Muscle of leg (tissue), 11 donors: ENCODE data around the gene NPB. TPM values are rescaled to one million over a fixed set of nuclear protein-coding genes. Genes with fewer than 3 reads are reported as not detected.

Experiments
- DNase-seq: peaks from one replicate; pipeline ENCODE4 v3.0.0; 2013
- H3K27ac ChIP-seq: one replicate; pipeline ENCODE4 v1.5.1; 2013; ENCODE audit warnings: mild to moderate bottlenecking, low read length, control low read depth
- H3K27me3 ChIP-seq: one replicate; pipeline ENCODE4 v1.6.1; 2013; ENCODE audit warnings: low read length; ENCODE audit not compliant: control insufficient read depth, insufficient read depth
- H3K36me3 ChIP-seq: one replicate; pipeline ENCODE4 v1.6.1; 2013; ENCODE audit warnings: low read length; ENCODE audit not compliant: control insufficient read depth, insufficient read depth
- H3K4me1 ChIP-seq: one replicate; pipeline ENCODE4 v1.6.1; 2013; ENCODE audit warnings: low read length; ENCODE audit not compliant: control insufficient read depth, insufficient read depth
- H3K4me3 ChIP-seq: one replicate; pipeline ENCODE4 v1.5.1; 2013; ENCODE audit warnings: low read length, control low read depth
- H3K9me3 ChIP-seq: replicated peaks from 2 replicates; pipeline ENCODE4 v1.6.1; 2013; ENCODE audit warnings: low read depth, low read length; ENCODE audit not compliant: control insufficient read depth
- WGBS: methylation state at CpG from one replicate; pipeline ENCODE4 v1.1.5; 2013; ENCODE audit warnings: missing lambda C conversion rate; ENCODE audit not compliant: insufficient coverage; 5-methylcytosine and 5-hydroxymethylcytosine counted together
- polyA plus RNA-seq, 8 donors: library from polyadenylated mRNA; unstranded; fragments of 120-200 nt; gene quantifications; one replicate each; pipeline versions ENCODE4 v1.2.1 to v1.2.3, GENCODE V29; 2013; ENCODE audit warnings: inconsistent platforms in 1 of 8, low replicate concordance in 1 of 8; ENCODE audit not compliant: insufficient read length in 8 of 8, insufficient read depth in 1 of 8
- total RNA-seq: library from RNA; stranded (reverse); fragments of 120-200 nt; gene quantifications from one replicate; pipeline ENCODE4 v1.2.4, GENCODE V29; 2013

NPB gene
- total and polyA plus RNA-seq, 9 donors, result 0.22 to 2.0 (median 0.68) TPM

- DNase-seq, result no peak
- no peaks in the 10 kb centered on the region for H3K9me3 ChIP-seq
- no peak overlapping the region for H3K4me3 ChIP-seq
- H3K27ac ChIP-seq, result no peak overlapping the region
- peaks cover 13% of the 10 kb centered on the region for H3K27me3 ChIP-seq
- 84% methylated on average over 6 of the region's 9 CpGs for WGBS
- H3K4me1 ChIP-seq, result peaks cover 27% of the 10 kb centered on the region
- H3K36me3 ChIP-seq, result no peaks in the 10 kb centered on the region
These were observed 42.8 kb downstream of the NPB start for GRCh38 chr17:81944858-81945257.

- Histone ChIP-seq H3K9me3 (no peaks in the 10 kb centered on the region), H3K27me3 (peaks cover 10% of the 10 kb centered on the region), H3K4me1 (peaks cover 4% of the 10 kb centered on the region), H3K4me3 (no peak within 1 kb of the TSS), H3K36me3 (no peaks in the 10 kb centered on the region), H3K27ac (no peak within 1 kb of the TSS)
- DNase-seq, result no peak
- 90% methylated on average over 6 of the region's 13 CpGs for WGBS
These were observed 45.2 kb downstream of the NPB start, which contains the start of gene MYADML2 for GRCh38 chr17:81947189-81947588. Gene MYADML2, minus strand, starts transcription at chr17:81947233. Its CDS starts 5,492 bp downstream, at chr17:81941741.

DNA sequence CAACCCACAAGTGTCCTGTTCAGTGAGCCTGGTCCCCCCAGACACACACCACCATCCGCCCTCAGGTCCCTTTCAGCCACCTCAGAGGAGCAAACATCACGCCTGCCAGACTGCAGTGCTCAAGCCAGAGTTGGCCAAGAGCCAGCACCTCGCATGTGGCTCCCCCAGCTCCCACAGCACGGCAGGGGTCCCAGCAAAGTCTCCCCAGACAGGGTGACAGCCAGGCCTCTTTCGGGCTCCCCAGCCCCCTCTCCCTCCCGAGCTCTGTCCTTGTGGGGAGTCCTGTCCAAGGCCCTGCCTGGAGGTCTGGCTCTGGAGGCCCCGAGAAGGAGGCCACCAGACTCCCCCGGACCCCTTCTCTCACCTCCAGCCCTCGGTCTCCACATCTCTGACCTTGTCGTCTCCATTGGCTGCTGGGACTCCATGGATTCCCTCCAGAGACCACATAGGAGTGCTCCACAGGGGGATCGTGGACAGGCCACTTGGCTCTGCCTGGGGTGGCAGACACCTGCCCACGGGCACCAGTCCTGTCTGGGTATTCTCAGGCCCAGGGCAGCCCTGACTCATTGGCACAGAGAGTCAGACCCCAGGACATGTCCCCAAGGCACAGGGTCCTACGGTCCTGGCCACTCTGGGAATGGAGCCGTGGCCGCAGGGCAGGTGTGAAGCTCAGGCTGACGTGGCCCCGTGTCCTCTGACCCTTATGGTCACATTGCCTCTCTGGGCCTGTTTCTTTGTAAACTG lies 46.8 kb downstream of the NPB start:
- 69% methylated on average over 12 of the region's 17 CpGs for WGBS
- Histone ChIP-seq H3K36me3 (no peaks in the 10 kb centered on the region), H3K4me1 (no peaks in the 10 kb centered on the region), H3K27ac (no peak overlapping the region), H3K9me3 (no peaks in the 10 kb centered on the region), H3K27me3 (peaks cover 9% of the 10 kb centered on the region), H3K4me3 (no peak overlapping the region)
- DNase-seq, result no peak

DNA sequence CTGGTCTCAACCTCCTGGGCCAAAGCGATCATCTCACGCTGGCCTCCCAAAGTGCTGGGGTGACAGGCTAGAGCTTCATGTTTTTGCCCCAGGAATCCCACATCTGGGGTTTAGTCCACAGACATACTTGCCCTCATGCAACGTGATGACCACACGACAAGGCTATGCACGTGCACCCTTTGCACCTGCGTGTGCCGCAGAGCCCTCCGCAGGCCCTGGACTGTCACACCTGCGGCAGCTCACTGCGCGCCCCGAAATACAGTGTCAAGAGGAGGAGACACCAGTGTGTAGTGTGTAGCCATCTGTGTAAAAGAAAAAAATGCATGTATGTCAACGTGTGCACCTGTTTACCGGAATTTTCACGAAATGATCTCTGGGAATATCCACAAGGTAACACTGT lies 48.5 kb downstream of the NPB start:
- H3K27me3 ChIP-seq, result peaks cover 2% of the 10 kb centered on the region
- H3K36me3 ChIP-seq, result no peaks in the 10 kb centered on the region
- WGBS, result 91% methylated on average over 10 of the region's 15 CpGs
- no peak overlapping the region for H3K27ac ChIP-seq
- H3K4me1 ChIP-seq, result no peaks in the 10 kb centered on the region
- DNase-seq, result no peak
- H3K9me3 ChIP-seq, result no peaks in the 10 kb centered on the region
- H3K4me3 ChIP-seq, result no peak overlapping the region

- H3K27ac ChIP-seq, result no peak overlapping the region
- no peaks in the 10 kb centered on the region for H3K36me3 ChIP-seq
- no peaks in the 10 kb centered on the region for H3K9me3 ChIP-seq
- WGBS, result 77% methylated on average over 8 of the region's 13 CpGs
- peaks cover 4% of the 10 kb centered on the region for H3K27me3 ChIP-seq
- no peak for DNase-seq
- H3K4me3 ChIP-seq, result no peak overlapping the region
- H3K4me1 ChIP-seq, result no peaks in the 10 kb centered on the region
These were observed 50.0 kb downstream of the NPB start for GRCh38 chr17:81951785-81952684.

Other genes with a start within 250 kb of the NPB start
- 2.6 TPM for gene PDE6G, start 245.7 kb upstream of the NPB start, total RNA-seq
- 1 to 10 TPM; 1.9 to 5.8 (median 3.7) TPM for gene PDE6G, start 245.7 kb upstream of the NPB start, polyA plus RNA-seq
- 21.8 TPM for gene OXLD1, start 235.6 kb upstream of the NPB start, total RNA-seq
- 10 to 100 TPM in 7 of 8 donors, 1 to 10 TPM in 1; 9.9 to 15.6 (median 11.4) TPM for gene OXLD1, start 235.6 kb upstream of the NPB start, polyA plus RNA-seq
- 9.1 TPM for gene CCDC137, start 235.5 kb upstream of the NPB start, total RNA-seq
- gene CCDC137, start 235.5 kb upstream of the NPB start, polyA plus RNA-seq, result 10 to 100 TPM; 13.9 to 18.0 (median 15.6) TPM
- gene ARL16, start 218.4 kb upstream of the NPB start, total RNA-seq, result 32.9 TPM
- gene ARL16, start 218.4 kb upstream of the NPB start, polyA plus RNA-seq, result 10 to 100 TPM; 25.1 to 36.8 (median 31.1) TPM
- gene HGS, start 218.2 kb upstream of the NPB start, total RNA-seq, result 32.0 TPM
- 10 to 100 TPM; 41.0 to 64.8 (median 47.5) TPM for gene HGS, start 218.2 kb upstream of the NPB start, polyA plus RNA-seq
- 10.2 TPM for gene MRPL12, start 198.9 kb upstream of the NPB start, total RNA-seq
- gene MRPL12, start 198.9 kb upstream of the NPB start, polyA plus RNA-seq, result 10 to 100 TPM; 49.7 to 65.8 (median 58.8) TPM
- 4.3 TPM for gene SLC25A10, start 190.0 kb upstream of the NPB start, total RNA-seq
- gene SLC25A10, start 190.0 kb upstream of the NPB start, polyA plus RNA-seq, result 1 to 10 TPM; 3.3 to 5.3 (median 4.2) TPM
- gene GCGR, start 98.1 kb upstream of the NPB start, total RNA-seq, result not detected
- under 1 TPM in 4 of 8 donors, not detected in 4; 0.10 to 0.21 (median 0.18) TPM for gene GCGR, start 98.1 kb upstream of the NPB start, polyA plus RNA-seq
- 113 TPM for gene MCRIP1, start 68.9 kb upstream of the NPB start, total RNA-seq
- 100 to 1,000 TPM; 123 to 147 (median 134) TPM for gene MCRIP1, start 68.9 kb upstream of the NPB start, polyA plus RNA-seq
- 43.4 TPM for gene PPP1R27, start 67.2 kb upstream of the NPB start, total RNA-seq
- gene PPP1R27, start 67.2 kb upstream of the NPB start, polyA plus RNA-seq, result 10 to 100 TPM; 14.6 to 57.4 (median 28.8) TPM
- gene P4HB, start 41.7 kb upstream of the NPB start, total RNA-seq, result 385 TPM
- 100 to 1,000 TPM; 383 to 577 (median 450) TPM for gene P4HB, start 41.7 kb upstream of the NPB start, polyA plus RNA-seq
- gene ARHGDIA, start 30.9 kb upstream of the NPB start, total RNA-seq, result 86.0 TPM
- gene ARHGDIA, start 30.9 kb upstream of the NPB start, polyA plus RNA-seq, result 100 to 1,000 TPM; 145 to 236 (median 190) TPM
- gene ALYREF, start 10.7 kb upstream of the NPB start, total RNA-seq, result 72.6 TPM
- gene ALYREF, start 10.7 kb upstream of the NPB start, polyA plus RNA-seq, result 10 to 100 TPM; 56.0 to 80.0 (median 70.8) TPM
- 113 TPM for gene ANAPC11, start 10.5 kb upstream of the NPB start, total RNA-seq
- 100 to 1,000 TPM; 104 to 140 (median 113) TPM for gene ANAPC11, start 10.5 kb upstream of the NPB start, polyA plus RNA-seq
- 9.0 TPM for gene PCYT2, start 9.2 kb downstream of the NPB start, total RNA-seq
- gene PCYT2, start 9.2 kb downstream of the NPB start, polyA plus RNA-seq, result 10 to 100 TPM in 6 of 8 donors, 1 to 10 TPM in 2; 9.4 to 12.6 (median 11.2) TPM
- gene SIRT7, start 15.9 kb downstream of the NPB start, total RNA-seq, result 6.0 TPM
- 1 to 10 TPM; 6.5 to 9.7 (median 8.4) TPM for gene SIRT7, start 15.9 kb downstream of the NPB start, polyA plus RNA-seq
- gene MAFG, start 25.5 kb downstream of the NPB start, total RNA-seq, result 8.2 TPM
- 10 to 100 TPM; 11.7 to 18.1 (median 16.7) TPM for gene MAFG, start 25.5 kb downstream of the NPB start, polyA plus RNA-seq
- 78.9 TPM for gene PYCR1, start 35.1 kb downstream of the NPB start, total RNA-seq
- 100 to 1,000 TPM in 2 of 8 donors, 10 to 100 TPM in 6; 58.4 to 107 (median 80.3) TPM for gene PYCR1, start 35.1 kb downstream of the NPB start, polyA plus RNA-seq
- gene MYADML2, start 45.0 kb downstream of the NPB start, total RNA-seq, result 24.1 TPM
- 10 to 100 TPM; 11.3 to 23.1 (median 20.0) TPM for gene MYADML2, start 45.0 kb downstream of the NPB start, polyA plus RNA-seq
- 4.1 TPM for gene NOTUM, start 58.9 kb downstream of the NPB start, total RNA-seq
- gene NOTUM, start 58.9 kb downstream of the NPB start, polyA plus RNA-seq, result 1 to 10 TPM; 2.8 to 7.6 (median 3.3) TPM
- 28.7 TPM for gene ASPSCR1, start 75.4 kb downstream of the NPB start, total RNA-seq
- 10 to 100 TPM; 22.5 to 35.9 (median 26.6) TPM for gene ASPSCR1, start 75.4 kb downstream of the NPB start, polyA plus RNA-seq
- 44.8 TPM for gene CENPX, start 120.6 kb downstream of the NPB start, total RNA-seq
- gene CENPX, start 120.6 kb downstream of the NPB start, polyA plus RNA-seq, result 10 to 100 TPM; 33.4 to 41.0 (median 38.4) TPM
- 9.1 TPM for gene LRRC45, start 121.1 kb downstream of the NPB start, total RNA-seq
- 10 to 100 TPM in 4 of 8 donors, 1 to 10 TPM in 4; 8.4 to 12.3 (median 10.3) TPM for gene LRRC45, start 121.1 kb downstream of the NPB start, polyA plus RNA-seq
- gene RAC3, start 129.4 kb downstream of the NPB start, total RNA-seq, result 11.2 TPM
- gene RAC3, start 129.4 kb downstream of the NPB start, polyA plus RNA-seq, result 10 to 100 TPM in 5 of 8 donors, 1 to 10 TPM in 3; 7.2 to 15.3 (median 11.1) TPM
- gene DCXR, start 135.5 kb downstream of the NPB start, total RNA-seq, result 36.0 TPM
- 10 to 100 TPM; 30.0 to 44.6 (median 39.2) TPM for gene DCXR, start 135.5 kb downstream of the NPB start, polyA plus RNA-seq
- 21.6 TPM for gene RFNG, start 149.6 kb downstream of the NPB start, total RNA-seq
- gene RFNG, start 149.6 kb downstream of the NPB start, polyA plus RNA-seq, result 10 to 100 TPM; 25.3 to 47.1 (median 31.7) TPM
- 69.6 TPM for gene GPS1, start 149.7 kb downstream of the NPB start, total RNA-seq
- 10 to 100 TPM; 68.1 to 87.7 (median 76.7) TPM for gene GPS1, start 149.7 kb downstream of the NPB start, polyA plus RNA-seq
- gene DUS1L, start 163.6 kb downstream of the NPB start, total RNA-seq, result 43.6 TPM
- 10 to 100 TPM; 52.9 to 73.5 (median 59.3) TPM for gene DUS1L, start 163.6 kb downstream of the NPB start, polyA plus RNA-seq
- gene FASN, start 196.0 kb downstream of the NPB start, total RNA-seq, result 15.4 TPM
- gene FASN, start 196.0 kb downstream of the NPB start, polyA plus RNA-seq, result 10 to 100 TPM; 23.0 to 53.4 (median 34.9) TPM